ENCODE measurements around the gene ZNF385A.

- TF ChIP-seq CTCF (conservative IDR thresholded peaks at IDR 0.05; ENCODE audit: low read length) (no peak), EZH2phosphoT487 (IDR thresholded peaks at IDR 0.05; ENCODE audit: borderline replicate concordance) (no peak)
Observed at GRCh38 chr12:54421175-54421878, 36.8 kb upstream of the ZNF385A start.

All from Loucy (cell line).